Endometrial microvascular endothelial cells (primary cell): Measurements from ENCODE around the gene AUH. TPM values are rescaled to one million over a fixed set of nuclear protein-coding genes. Genes with fewer than 3 reads are reported as not detected.

ENCODE experiments used
- in situ Hi-C: cut with HindIII; loops from 2 replicates; pipeline ENCODE4 v1.10.0; 2017; ENCODE audit warnings: low sequenced_read_pairs, low pct_unique_long_range_greater_than_20kb; ENCODE audit errors: inconsistent ontology term
- total RNA-seq: library from RNA; depleted of rRNA; stranded (reverse); fragments of >200 nt; gene quantifications from one replicate; pipeline ENCODE4 v1.2.3, GENCODE V29; 2015; ENCODE audit errors: inconsistent ontology term

AUH gene
- total RNA-seq, 1 donor from 2014 or later = 3.4 TPM

- in situ Hi-C loops = no loop called here
Measured at GRCh38 chr9:91345978-91346377, 15.7 kb downstream of the AUH start.

- in situ Hi-C loops = no loop called here
Measured at GRCh38 chr9:91342575-91342974, 19.1 kb downstream of the AUH start.

- in situ Hi-C loops = no loop called here
Measured at GRCh38 chr9:91341749-91342148, 20.0 kb downstream of the AUH start.

GRCh38 chr9:91341258-91341746 lies 20.4 kb downstream of the AUH start:
- in situ Hi-C loops = no loop called here

- in situ Hi-C loops = no loop called here
Measured at GRCh38 chr9:91340395-91340967, 21.2 kb downstream of the AUH start.

GRCh38 chr9:91338681-91339080 lies 23.0 kb downstream of the AUH start:
- in situ Hi-C loops = no loop called here

- in situ Hi-C loops = no loop called here
Measured at GRCh38 chr9:91336786-91337185, 24.9 kb downstream of the AUH start.

- in situ Hi-C loops = no loop called here
Measured at GRCh38 chr9:91334053-91334452, 27.7 kb downstream of the AUH start.

GRCh38 chr9:91333551-91333950 lies 28.2 kb downstream of the AUH start:
- in situ Hi-C loops = no loop called here

GRCh38 chr9:91332546-91333231 lies 29.0 kb downstream of the AUH start:
- in situ Hi-C loops = no loop called here

- in situ Hi-C loops = no loop called here
Measured at GRCh38 chr9:91331849-91332248, 29.9 kb downstream of the AUH start.

GRCh38 chr9:91328186-91328585 lies 33.5 kb downstream of the AUH start:
- in situ Hi-C loops = no loop called here

GRCh38 chr9:91321691-91322090 lies 40.0 kb downstream of the AUH start:
- in situ Hi-C loops = no loop called here

- in situ Hi-C loops = no loop called here
Measured at GRCh38 chr9:91320299-91320698, 41.4 kb downstream of the AUH start.

GRCh38 chr9:91316093-91316492 lies 45.6 kb downstream of the AUH start:
- in situ Hi-C loops = no loop called here

- in situ Hi-C loops = no loop called here
Measured at GRCh38 chr9:91315191-91315590, 46.5 kb downstream of the AUH start.

GRCh38 chr9:91312717-91313325 lies 48.9 kb downstream of the AUH start:
- in situ Hi-C loops = no loop called here

GRCh38 chr9:91310037-91310436 lies 51.7 kb downstream of the AUH start:
- in situ Hi-C loops = no loop called here

GRCh38 chr9:91308191-91308590 lies 53.5 kb downstream of the AUH start:
- in situ Hi-C loops = no loop called here

- in situ Hi-C loops = no loop called here
Measured at GRCh38 chr9:91307279-91307678, 54.4 kb downstream of the AUH start.
